HPDE6-E6E7 (cell line): Measurements from ENCODE around the gene NPAS4.
"Not testable (repeated sequence)": the region's sequence is repeated elsewhere in the genome, so short reads cannot be mapped to it uniquely, and the experiment has no call there.

ENCODE experiments used
- DNase-seq: peaks from one replicate; pipeline ENCODE4 v3.0.0; 2011; ENCODE audit warnings: missing footprints; ENCODE audit errors: extremely low spot score

The NPAS4 gene

GRCh38 chr11:66420671-66421476 lies at the start of gene NPAS4:
Gene NPAS4 (plus strand): TSS chr11:66421035. CDS start chr11:66421180, 145 bp downstream.
- DNase-seq: no peak

- no peak for DNase-seq
Measured at GRCh38 chr11:66371627-66372415, 49.0 kb upstream of the NPAS4 start, which contains the start of gene SLC29A2. Gene SLC29A2 (minus strand): TSS chr11:66371760. CDS start chr11:66371591, 169 bp downstream.

GRCh38 chr11:66373265-66373664 lies 47.6 kb upstream of the NPAS4 start:
- DNase-seq: no peak

GRCh38 chr11:66373690-66374287 lies 47.0 kb upstream of the NPAS4 start:
- DNase-seq: not testable (repeated sequence)

GRCh38 chr11:66380264-66380663 lies 40.6 kb upstream of the NPAS4 start:
- not testable (repeated sequence) for DNase-seq

GRCh38 chr11:66384316-66384715 lies 36.5 kb upstream of the NPAS4 start:
- DNase-seq: not testable (repeated sequence)

GRCh38 chr11:66386171-66387069 lies 34.4 kb upstream of the NPAS4 start:
- no peak for DNase-seq

GRCh38 chr11:66388780-66389386 lies 32.0 kb upstream of the NPAS4 start:
- DNase-seq: peak; percentile 58

- DNase-seq: no peak
Measured at GRCh38 chr11:66391322-66391721, 29.5 kb upstream of the NPAS4 start.

- no peak for DNase-seq
Measured at GRCh38 chr11:66393954-66394353, 26.9 kb upstream of the NPAS4 start.

- DNase-seq: no peak
Measured at GRCh38 chr11:66407651-66408050, 13.2 kb upstream of the NPAS4 start.

GRCh38 chr11:66408488-66409214 lies 12.2 kb upstream of the NPAS4 start:
- DNase-seq: peak; percentile 67

- no peak for DNase-seq
Measured at GRCh38 chr11:66409226-66409625, 11.6 kb upstream of the NPAS4 start.

GRCh38 chr11:66410191-66410590 lies 10.6 kb upstream of the NPAS4 start:
- no peak for DNase-seq

GRCh38 chr11:66411323-66411722 lies 9.5 kb upstream of the NPAS4 start:
- no peak for DNase-seq

GRCh38 chr11:66412110-66412509 lies 8.7 kb upstream of the NPAS4 start:
- DNase-seq: no peak

GRCh38 chr11:66413167-66413566 lies 7.7 kb upstream of the NPAS4 start:
- no peak for DNase-seq

- no peak for DNase-seq
Measured at GRCh38 chr11:66414120-66414934, 6.5 kb upstream of the NPAS4 start.

- DNase-seq: no peak
Measured at GRCh38 chr11:66415423-66415822, 5.4 kb upstream of the NPAS4 start.
